Gastroesophageal sphincter (tissue), 3 donors: ENCODE results near the gene BIRC2.
"Not testable (repeated sequence)": the region's sequence is repeated elsewhere in the genome, so short reads cannot be mapped to it uniquely, and the experiment has no call there.

ENCODE experiments used
- CTCF ChIP-seq, 4 experiments: fragments of 200-600 bp in 2 of 4; fragments of 450-650 bp in 2 of 4; sonication (generic) in 1 of 4; IDR thresholded peaks; one replicate each; pipeline ENCODE4 v1.5.1; 2017 to 2019; ENCODE audit warnings: antibody characterized with exemption in 4 of 4, mild to moderate bottlenecking in 2 of 4, moderate library complexity in 2 of 4
- EP300 ChIP-seq: sonication (generic); formaldehyde crosslinking; IDR thresholded peaks from one replicate; pipeline ENCODE4 v1.6.1; 2017; ENCODE audit warnings: antibody characterized with exemption, mild to moderate bottlenecking
- POLR2A ChIP-seq, 2 donors: fragments of 450-650 bp; IDR thresholded peaks; one replicate each; pipeline ENCODE4 v1.6.1; 2017; ENCODE audit warnings: antibody characterized with exemption in 2 of 2, mild to moderate bottlenecking in 2 of 2, moderate library complexity in 1 of 2
- POLR2AphosphoS5 ChIP-seq: sonication (generic); formaldehyde crosslinking; IDR thresholded peaks from one replicate; pipeline ENCODE4 v1.6.1; 2017; ENCODE audit warnings: antibody characterized with exemption

GRCh38 chr11:102300837-102301236, 46.2 kb upstream of the BIRC2 start:
- not testable (repeated sequence) for TF ChIP-seq CTCF (IDR thresholded peaks at IDR 0.05); POLR2AphosphoS5; POLR2A (IDR thresholded peaks at IDR 0.05); EP300
